MM.1S (cell line): ENCODE results near the gene CRKL.

ENCODE experiments used
- CTCF ChIP-seq: fragments of 300-600 bp; sonication (generic); IDR thresholded peaks from 2 replicates; pipeline ENCODE4 v1.5.1; 2016; ENCODE audit warnings: antibody characterized with exemption, low read length, mixed read lengths
- EZH2phosphoT487 ChIP-seq: fragments of 300-600 bp; sonication (generic); IDR thresholded peaks from 2 replicates; pipeline ENCODE4 v1.6.1; 2018; ENCODE audit warnings: antibody characterized with exemption, low read length

DNA sequence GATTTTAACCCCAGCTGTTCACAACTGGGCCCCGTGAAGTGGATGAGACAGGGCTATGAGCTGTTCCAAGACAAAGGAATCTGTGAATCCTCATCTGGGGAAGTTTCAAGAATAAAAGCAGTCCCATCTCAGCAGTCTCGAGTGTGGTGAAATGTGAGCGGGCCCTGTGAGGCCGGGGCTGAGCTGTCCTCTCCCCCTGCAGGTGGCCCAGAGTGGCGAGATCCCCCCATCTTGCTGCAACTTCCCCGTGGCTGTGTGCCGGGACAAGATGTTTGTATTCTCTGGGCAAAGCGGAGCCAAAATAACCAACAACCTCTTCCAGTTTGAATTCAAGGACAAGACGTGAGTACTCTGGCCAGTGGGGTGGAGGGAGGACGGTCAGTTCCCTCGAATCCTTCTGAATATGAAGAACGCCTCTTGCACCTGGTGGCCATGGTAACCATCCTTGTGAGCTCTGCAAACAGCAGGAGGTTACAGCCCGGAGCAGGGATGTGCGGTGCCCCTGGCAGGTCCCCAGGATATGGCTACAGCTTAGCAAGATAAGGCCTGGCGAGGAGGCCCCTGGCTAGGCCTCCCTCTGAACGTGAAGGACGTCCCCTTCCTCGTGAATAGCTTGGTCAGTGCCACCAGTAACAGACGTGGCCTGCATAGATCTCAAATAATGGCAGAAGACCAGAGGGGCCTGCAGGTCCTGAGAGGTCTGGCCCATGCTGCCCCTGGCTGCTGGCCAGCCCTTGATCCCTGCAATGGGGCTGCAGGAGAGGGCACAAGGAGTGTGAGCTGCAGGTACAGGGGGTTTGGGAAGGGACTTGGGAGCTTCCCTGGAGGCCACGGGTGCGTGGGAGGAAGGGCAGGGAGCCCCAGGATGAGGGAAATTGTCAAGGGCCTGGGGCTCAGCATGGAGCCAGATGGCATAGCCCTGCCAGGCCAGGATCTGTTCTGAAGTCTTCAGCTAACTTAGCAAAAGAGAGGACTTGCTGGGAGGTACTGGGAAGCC is 73.3 kb downstream of the CRKL start:
- TF ChIP-seq CTCF (no peak), EZH2phosphoT487 (no peak)
